Heart right ventricle (tissue), 16 donors: ENCODE measurements around the gene ARHGAP12. TPM values are rescaled to one million over a fixed set of nuclear protein-coding genes. Genes with fewer than 3 reads are reported as not detected.
A peak's percentile ranks its signal among the peaks of the same experiment; 100 is the strongest.

Experiments used
- ATAC-seq, 8 donors: fragments of 200-7000 bp; cut with Tn5 transposase; one replicate each; pipeline ENCODE4 v1.9.1; 2020; ENCODE audit warnings: mild to moderate bottlenecking in 8 of 8, moderate library complexity in 8 of 8, moderate number of reproducible peaks in 1 of 8
- DNase-seq, 2 donors: peaks; one replicate each; pipeline ENCODE4 v3.0.0-alpha.2; 2020
- H3K27ac ChIP-seq, 10 donors: fragments of 200-600 bp; sonication (generic) in 2 of 10; one replicate each; pipeline versions ENCODE4 v1.5.0 to v1.8.0; 2020 to 2022; ENCODE audit warnings: mild to moderate bottlenecking in 3 of 10
- H3K27me3 ChIP-seq, 7 donors: fragments of 200-600 bp; one replicate each; pipeline ENCODE4 v1.8.0; 2021 to 2022; ENCODE audit warnings: mild to moderate bottlenecking in 2 of 7
- H3K36me3 ChIP-seq, 9 donors: fragments of 200-600 bp; sonication (generic) in 1 of 9; one replicate each; pipeline versions ENCODE4 v1.5.0 to v1.8.0; 2020 to 2022; ENCODE audit warnings: mild to moderate bottlenecking in 2 of 9
- H3K4me1 ChIP-seq, 9 donors: fragments of 200-600 bp; sonication (generic) in 1 of 9; one replicate each; pipeline versions ENCODE4 v1.5.0 to v1.8.0; 2020 to 2022; ENCODE audit warnings: mild to moderate bottlenecking in 4 of 9
- H3K4me3 ChIP-seq, 10 donors: fragments of 200-600 bp; sonication (generic) in 2 of 10; one replicate each; pipeline versions ENCODE4 v1.5.0 to v1.8.0; 2020 to 2022; ENCODE audit warnings: mild to moderate bottlenecking in 7 of 10, moderate library complexity in 2 of 10
- H3K9me3 ChIP-seq, 11 donors: fragments of 200-600 bp in 10 of 11; sonication (generic) in 2 of 11; one replicate each; pipeline versions ENCODE4 v1.5.0 to v1.8.0; 2013 to 2022; ENCODE audit warnings: mild to moderate bottlenecking in 2 of 11, control low read depth in 1 of 11, moderate library complexity in 1 of 11
- WGBS, 2 donors: extraction: QIAGEN DNeasy Blood & Tissue Kit; methylation state at CpG; one replicate each; pipeline ENCODE4 v1.1.7; 2013; ENCODE audit warnings: inconsistent platforms in 1 of 2; 5-methylcytosine and 5-hydroxymethylcytosine counted together
- intact Hi-C, 10 donors: fragments of 100-400 bp; cut with DNase I; formaldehyde crosslinking; loops; one replicate each; pipeline versions ENCODE4 v1.11.1 to v1.14.2; 2022
- polyA plus RNA-seq, 2 donors: library from polyadenylated mRNA; stranded (reverse); fragments of 200-250 nt; gene quantifications; one replicate each; pipeline ENCODE4 v1.2.3, GENCODE V29; 2013
- total RNA-seq, 10 donors: library from RNA; stranded (reverse); fragmentation: NEBNext Ultra II Directional in 3 of 10; extraction: Animal tissue kit (Norgen Biotek cat#: 25700) in 3 of 10; gene quantifications; one replicate each; pipeline versions ENCODE4 v1.2.1 to v1.2.4, GENCODE V29; 2021 to 2023
- TF ChIP-seq, protein P1 (sequence below), 9 donors: fragments of 200-600 bp; sonication (generic) in 2 of 9; IDR thresholded peaks; one replicate each; pipeline versions ENCODE4 v1.5.0 to v1.8.0; 2021 to 2022; ENCODE audit warnings: antibody characterized with exemption in 9 of 9, mild to moderate bottlenecking in 5 of 9, moderate library complexity in 1 of 9
- donor health status: Arrhythmogenic right ventricular cardiomyopathy.
- donor health status: ischemic (EF 13 %, LVEDD 7.1; RV severe dilation, severe dysfunction).
- donor health status: healthy with polysubstance abuse.
- donor health status: DM: no; HTN: yes; CAD: no.
- donor health status: DM: no; HTN: no; CAD: no.
- donor health status: ischemic (EF 25% LVEDD 6.9; RV normal size, moderate dysfunction).
- donor health status: ischemic (EF 25% LVEDD 5.7; RV mildly dilated, moderate dysfunction).
- donor health status: healthy.
- donor health status: DM: yes; HTN: yes; CAD: no.
- donor health status: Ischemic cardiomyopathy.
- donor health status: ischemic (EF 35%, LVEDD 5.7; RV mildly dilated, moderate dysfunction).
- donor health status: nonischemic (EF 11% LVEDD 7.7; RV severe dilation, severe dysfunction).
- donor health status: DM: yes; HTN: yes; CAD: no.
- donor health status: PGD.
- donor health status: ischemic (EF 29% LVEDD 5.4; RV normal size, mild dysfunction).
- donor health status: nonischemic (EF 23%, LVEDD 6.1; RV moderate dilation, normal function).

Gene ARHGAP12
- total and polyA plus RNA-seq, 12 donors = 7.6 to 35.2 (median 21.0) TPM

DNA sequence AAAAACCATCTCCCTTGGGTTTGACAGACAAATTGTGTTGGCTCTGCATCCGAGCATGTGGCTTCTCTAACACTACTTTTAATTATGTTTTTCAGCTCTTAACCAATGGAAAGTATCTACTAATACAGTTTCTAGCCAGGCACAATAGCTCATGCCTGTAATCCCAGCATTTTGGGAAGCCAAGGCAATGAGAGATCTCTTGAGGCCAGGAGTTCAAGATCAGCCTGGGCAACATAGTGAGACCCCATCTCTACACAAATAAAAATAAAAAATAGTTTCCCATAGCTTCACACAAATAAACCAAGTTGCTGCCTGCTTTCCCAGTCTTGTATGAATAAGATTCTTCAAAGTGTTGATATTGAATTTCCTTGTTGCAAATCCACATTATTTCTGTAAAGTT is 13.8 kb upstream of the ARHGAP12 start:
- TF ChIP-seq, protein P1, sequence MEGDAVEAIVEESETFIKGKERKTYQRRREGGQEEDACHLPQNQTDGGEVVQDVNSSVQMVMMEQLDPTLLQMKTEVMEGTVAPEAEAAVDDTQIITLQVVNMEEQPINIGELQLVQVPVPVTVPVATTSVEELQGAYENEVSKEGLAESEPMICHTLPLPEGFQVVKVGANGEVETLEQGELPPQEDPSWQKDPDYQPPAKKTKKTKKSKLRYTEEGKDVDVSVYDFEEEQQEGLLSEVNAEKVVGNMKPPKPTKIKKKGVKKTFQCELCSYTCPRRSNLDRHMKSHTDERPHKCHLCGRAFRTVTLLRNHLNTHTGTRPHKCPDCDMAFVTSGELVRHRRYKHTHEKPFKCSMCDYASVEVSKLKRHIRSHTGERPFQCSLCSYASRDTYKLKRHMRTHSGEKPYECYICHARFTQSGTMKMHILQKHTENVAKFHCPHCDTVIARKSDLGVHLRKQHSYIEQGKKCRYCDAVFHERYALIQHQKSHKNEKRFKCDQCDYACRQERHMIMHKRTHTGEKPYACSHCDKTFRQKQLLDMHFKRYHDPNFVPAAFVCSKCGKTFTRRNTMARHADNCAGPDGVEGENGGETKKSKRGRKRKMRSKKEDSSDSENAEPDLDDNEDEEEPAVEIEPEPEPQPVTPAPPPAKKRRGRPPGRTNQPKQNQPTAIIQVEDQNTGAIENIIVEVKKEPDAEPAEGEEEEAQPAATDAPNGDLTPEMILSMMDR (IDR thresholded peaks at IDR 0.05) = no peak
- H3K4me3 ChIP-seq = no peak overlapping the region
- no peak for ATAC-seq
- no peak for DNase-seq
- intact Hi-C loops = loop anchor here in 3 of 10 donors (5.0 to 10.0 kb wide), 2 partner anchors 78 to 80 kb away; no protein-coding TSS in a partner anchor
- peaks cover 0 to 20% (median 3%) of the 10 kb centered on the region in 9 donors for H3K4me1 ChIP-seq
- H3K9me3 ChIP-seq = no peaks in the 10 kb centered on the region
- H3K36me3 ChIP-seq = no peaks in the 10 kb centered on the region
- H3K27me3 ChIP-seq = no peaks in the 10 kb centered on the region
- H3K27ac ChIP-seq = no peak overlapping the region
- WGBS, 2 donors = 89 to 98% methylated on average over 1 of the region's 1 CpG

DNA sequence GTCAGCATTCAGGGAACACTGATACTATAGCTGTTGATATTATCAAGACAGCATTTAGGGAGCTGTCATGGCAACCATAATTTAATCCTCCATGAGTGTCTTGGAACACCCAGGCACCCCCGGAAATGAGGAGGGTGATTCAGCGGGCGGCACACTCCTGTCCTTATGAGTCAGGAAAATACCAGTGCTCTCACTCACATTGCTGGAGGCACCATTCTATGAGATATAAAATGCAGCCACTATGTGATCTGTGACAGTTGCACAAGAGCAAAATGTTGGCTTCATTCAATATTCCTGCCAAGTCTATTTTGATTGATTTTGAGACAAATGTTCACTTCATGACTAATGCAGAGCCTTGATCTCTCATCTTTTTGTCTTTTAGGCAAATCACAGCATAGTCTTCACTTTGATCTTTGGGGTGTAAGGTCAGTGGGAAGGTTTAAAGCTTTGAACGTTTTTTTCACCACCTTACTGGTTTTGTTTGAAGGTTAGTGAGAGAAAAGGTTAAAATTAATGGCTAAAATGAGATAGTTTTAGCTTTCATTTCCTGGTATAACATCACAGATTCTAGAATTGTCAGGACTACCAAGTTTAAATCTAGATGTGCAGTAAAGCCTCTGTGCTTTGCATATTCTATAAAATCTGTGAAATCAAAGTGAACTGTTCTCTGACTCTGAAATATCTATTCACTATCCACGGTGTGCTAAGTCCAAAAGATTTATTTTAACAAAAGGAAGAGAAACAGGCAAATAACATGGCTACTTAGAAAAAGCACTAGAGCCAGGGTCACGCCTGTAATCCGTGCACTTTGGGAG is 12.4 kb upstream of the ARHGAP12 start:
- TF ChIP-seq, protein P1 (IDR thresholded peaks at IDR 0.05) = no peak
- Histone ChIP-seq H3K27me3 (no peaks in the 10 kb centered on the region), H3K9me3 (no peaks in the 10 kb centered on the region), H3K4me3 (no peak overlapping the region), H3K27ac (no peak overlapping the region), H3K4me1 (peaks cover 0 to 11% (median 0%) of the 10 kb centered on the region in 9 donors), H3K36me3 (no peaks in the 10 kb centered on the region)
- peak in 1 of 8 donors; percentile 39 for ATAC-seq
- WGBS, 2 donors = 76 to 85% methylated on average over 7 of the region's 7 CpGs
- DNase-seq = no peak
- intact Hi-C loops = loop anchor here in 3 of 10 donors (5.0 to 10.0 kb wide), 2 partner anchors 76 to 79 kb away; no protein-coding TSS in a partner anchor

DNA sequence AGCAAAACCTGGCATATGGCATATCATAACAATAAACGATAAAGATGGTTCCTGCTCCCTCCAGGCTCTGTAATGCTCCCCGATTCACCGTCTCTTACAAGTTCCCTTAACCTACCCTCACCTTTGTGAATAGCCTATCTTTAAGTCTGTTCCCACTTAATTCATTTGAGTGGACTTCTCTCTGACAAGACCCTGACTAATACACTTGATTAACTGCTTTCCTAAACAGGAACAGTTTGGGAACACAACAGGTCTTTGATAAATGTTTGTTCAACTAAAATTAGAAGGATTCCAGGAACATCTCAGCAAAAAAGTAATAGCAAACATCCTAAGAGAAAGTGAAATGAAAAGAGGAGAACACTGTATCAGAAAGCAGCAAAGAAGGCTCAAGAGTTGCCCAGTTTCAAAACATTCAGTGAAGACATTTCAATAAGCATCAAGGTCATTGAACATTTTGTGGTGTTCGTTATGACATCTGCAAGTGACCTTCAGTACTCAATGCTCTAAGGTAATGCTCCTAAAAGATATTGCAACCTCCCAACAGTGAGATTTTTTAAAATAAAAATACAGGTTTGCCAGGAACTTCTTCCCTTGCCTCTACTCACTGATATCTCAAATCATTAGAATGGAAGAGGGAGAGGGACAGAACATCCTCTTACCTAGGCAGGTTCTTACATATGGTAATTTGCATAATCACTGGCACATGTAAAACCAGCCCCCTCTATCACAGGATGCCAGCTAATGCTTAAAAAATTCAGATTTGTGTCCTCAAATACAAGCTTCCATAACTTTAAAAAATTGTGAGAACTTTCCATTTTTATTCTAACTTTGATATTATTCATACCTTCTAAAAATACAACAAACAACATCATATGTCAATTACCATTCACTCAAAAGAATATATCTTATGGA is 11.4 kb upstream of the ARHGAP12 start:
- intact Hi-C loops = loop anchor here in 3 of 10 donors (5.0 to 10.0 kb wide), 2 partner anchors 75 to 78 kb away; no protein-coding TSS in a partner anchor
- H3K27me3 ChIP-seq = no peaks in the 10 kb centered on the region
- ATAC-seq = no peak
- DNase-seq = no peak
- 91 to 92% methylated on average over 4 of the region's 4 CpGs for WGBS, 2 donors
- H3K4me1 ChIP-seq = peaks cover 0 to 10% (median 0%) of the 10 kb centered on the region in 9 donors
- no peaks in the 10 kb centered on the region for H3K9me3 ChIP-seq
- TF ChIP-seq, protein P1 (IDR thresholded peaks at IDR 0.05) = no peak
- no peak overlapping the region for H3K4me3 ChIP-seq
- H3K36me3 ChIP-seq = no peaks in the 10 kb centered on the region
- H3K27ac ChIP-seq = no peak overlapping the region

DNA sequence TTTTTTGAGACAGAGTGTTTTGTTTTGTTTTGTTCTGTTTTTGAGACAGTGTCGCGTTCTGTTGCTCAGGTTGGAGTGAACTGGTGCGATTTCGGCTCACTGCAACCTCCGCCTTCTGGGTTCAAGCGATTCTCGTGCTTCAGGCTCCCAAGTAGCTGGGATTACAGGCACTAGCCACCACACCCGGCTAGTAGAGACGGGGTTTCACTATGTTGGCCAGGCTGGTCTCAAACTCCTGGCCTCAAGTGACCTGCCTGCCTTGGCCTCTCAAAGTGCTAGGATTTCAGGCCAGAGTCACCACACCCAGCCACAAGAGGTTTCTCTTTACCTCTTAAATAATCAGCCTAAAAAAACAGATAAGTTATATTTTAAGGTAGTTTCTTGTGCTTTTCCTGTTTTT is 8.7 kb upstream of the ARHGAP12 start:
- H3K9me3 ChIP-seq = no peaks in the 10 kb centered on the region
- ATAC-seq (peak in 2 of 8 donors; percentile 35 to 67), DNase-seq (no peak)
- no peaks in the 10 kb centered on the region for H3K4me1 ChIP-seq
- TF ChIP-seq, protein P1 (IDR thresholded peaks at IDR 0.05) = no peak
- H3K27ac ChIP-seq = peak overlapping the region in 2 of 10 donors; percentile 19 to 29
- peak overlapping the region in 1 of 10 donors; percentile 4 for H3K4me3 ChIP-seq
- intact Hi-C loops = no loop called here
- WGBS, 2 donors = 81 to 91% methylated on average over 9 of the region's 9 CpGs
- no peaks in the 10 kb centered on the region for H3K36me3 ChIP-seq
- H3K27me3 ChIP-seq = no peaks in the 10 kb centered on the region
